ENCODE results near the gene FOXJ1.

- TF ChIP-seq GATA3 (IDR thresholded peaks at IDR 0.05; ENCODE audit: low read depth, low read length): no peak
- no peak for TF ChIP-seq GATA2 (IDR thresholded peaks at IDR 0.05; ENCODE audit: low read depth, low read length)
Observed at GRCh38 chr17:76091526-76092286, 49.3 kb downstream of the FOXJ1 start.

All from SH-SY5Y (cell line).